Sigmoid colon (tissue), 4 donors: ENCODE data around the gene DOCK11.

Source experiments
- CTCF ChIP-seq, 4 experiments: fragments of 450-650 bp in 3 of 4; fragments of 200-600 bp in 1 of 4; IDR thresholded peaks; one replicate each; pipeline ENCODE4 v1.5.1; 2016 to 2019; ENCODE audit warnings: antibody characterized with exemption in 4 of 4, mild to moderate bottlenecking in 3 of 4, moderate library complexity in 2 of 4
- POLR2A ChIP-seq, 2 donors: fragments of 450-650 bp; IDR thresholded peaks; one replicate each; pipeline ENCODE4 v1.6.1; 2016; ENCODE audit warnings: antibody characterized with exemption in 2 of 2, mild to moderate bottlenecking in 2 of 2, moderate library complexity in 2 of 2
- POLR2AphosphoS5 ChIP-seq, 4 donors: sonication (generic); formaldehyde crosslinking; IDR thresholded peaks; one replicate each; pipeline ENCODE4 v1.6.1; 2017; ENCODE audit warnings: antibody characterized with exemption in 4 of 4

- TF ChIP-seq CTCF (IDR thresholded peaks at IDR 0.05): no peak
- TF ChIP-seq POLR2A (IDR thresholded peaks at IDR 0.05): no peak
- no peak for TF ChIP-seq POLR2AphosphoS5 (IDR thresholded peaks at IDR 0.05)
Observed at GRCh38 chrX:118585296-118585695, 89.7 kb downstream of the DOCK11 start.
